Stimulated activated CD8-positive, alpha-beta memory T cell treated with anti-CD3 and anti-CD28 coated beads, Interleukin-12 subunit alpha, Interleukin-12 subunit beta, amount 100 ng/mL, for 24 hours (primary cell): ENCODE data around the gene ADTRP.

Experiments
- DNase-seq: peaks from one replicate; pipeline ENCODE4 v3.0.0-alpha.2; 2020; ENCODE audit errors: extremely low read depth

The ADTRP gene

DNA sequence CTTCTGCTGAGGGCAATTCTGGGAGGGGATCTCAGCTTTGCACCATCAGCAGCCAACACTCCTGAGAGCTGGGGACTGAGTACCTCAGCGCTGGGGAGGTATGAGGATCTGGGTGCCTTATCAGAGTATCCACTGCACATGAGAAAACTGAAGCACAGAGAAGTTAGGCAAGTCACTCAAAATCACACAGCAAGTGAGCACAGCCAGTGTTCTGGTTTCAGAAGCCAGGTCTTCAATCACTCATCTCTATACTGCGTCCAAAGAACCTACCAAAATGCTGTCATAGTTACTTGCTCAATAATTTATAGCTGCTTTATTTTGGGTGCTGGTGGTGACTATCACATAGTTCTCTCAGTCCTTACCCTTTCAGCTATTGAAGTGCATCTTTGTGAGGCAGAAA is 5.0 kb downstream of the ADTRP start:
- DNase-seq: no peak

DNA sequence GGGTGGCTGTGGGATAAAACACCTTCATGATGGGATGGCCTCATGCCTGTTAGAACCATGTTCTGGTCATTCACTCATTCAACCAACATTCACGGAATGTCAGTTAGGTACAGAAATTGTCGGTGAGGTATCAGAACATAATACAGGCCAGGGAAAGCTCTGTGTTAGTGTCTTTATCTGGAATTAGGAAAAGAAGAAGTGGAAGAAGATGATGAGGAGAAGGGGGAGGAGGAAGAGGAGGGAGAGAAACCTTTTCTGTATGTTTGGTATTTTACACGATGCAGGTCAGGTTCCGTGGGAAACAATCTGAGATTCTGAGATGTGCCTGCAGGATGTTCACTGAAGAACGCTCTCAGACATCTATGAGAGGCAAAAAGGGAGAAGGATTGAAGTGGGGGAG is 5.6 kb downstream of the ADTRP start:
- DNase-seq: no peak

DNA sequence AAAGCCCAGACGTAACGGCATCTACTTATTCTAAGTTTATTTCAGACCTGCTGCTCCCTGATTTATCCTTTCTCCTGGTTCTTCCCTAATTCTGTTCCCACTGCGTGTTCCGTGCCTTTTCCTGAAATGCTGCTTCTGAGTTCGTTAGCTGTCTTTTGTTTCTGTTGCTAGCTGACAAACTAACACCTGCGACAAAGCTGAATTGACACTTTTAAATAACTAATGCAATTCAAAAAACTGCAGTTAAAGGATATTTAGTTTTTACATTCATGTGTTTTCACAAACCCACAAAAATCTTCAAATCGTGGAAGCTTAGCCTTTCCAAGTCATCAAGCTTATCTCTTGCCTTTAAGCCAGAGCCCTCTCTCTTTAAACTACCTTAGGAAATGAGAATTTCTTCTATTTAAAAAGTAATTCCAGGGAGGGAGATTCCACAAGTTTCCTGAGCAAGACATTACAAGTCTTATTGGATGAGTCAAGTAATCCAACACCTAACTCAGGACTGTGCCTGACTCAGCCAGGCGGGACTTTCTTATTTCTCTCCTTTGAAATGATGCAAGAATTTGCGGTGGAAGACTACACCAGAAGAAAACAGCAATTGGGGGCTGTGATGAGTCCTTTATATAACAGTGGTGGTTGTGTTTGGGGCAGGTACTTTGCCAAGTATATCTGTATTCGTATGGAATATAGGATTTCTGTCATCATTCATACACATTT is 6.3 kb downstream of the ADTRP start:
- DNase-seq: no peak

DNA sequence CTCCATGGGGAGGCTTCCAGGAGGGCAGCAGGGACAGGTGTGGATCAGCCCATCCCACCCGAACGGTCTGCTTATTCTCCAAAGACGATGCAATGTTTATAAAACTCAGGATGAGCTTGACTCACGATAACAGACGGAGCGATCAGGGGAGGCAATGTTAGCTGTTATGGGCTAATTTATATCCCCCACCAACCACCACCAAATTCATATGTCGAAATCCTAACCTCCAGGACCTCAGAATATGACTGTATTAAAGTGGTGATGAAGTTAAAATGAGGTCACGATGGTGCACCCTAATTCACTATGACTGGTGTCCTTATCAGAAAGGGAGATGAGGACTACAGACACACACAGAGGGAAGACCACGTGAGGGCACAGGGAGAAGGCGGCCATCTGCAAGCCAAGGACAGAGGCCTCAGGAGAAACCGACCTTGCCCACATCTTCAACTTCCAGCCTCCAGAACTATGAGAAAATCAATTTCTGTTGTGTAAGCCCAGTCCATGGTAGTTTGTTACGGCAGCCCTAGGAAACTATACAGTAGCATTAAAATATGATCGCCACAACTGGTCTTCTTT is 7.0 kb downstream of the ADTRP start:
- DNase-seq: no peak

DNA sequence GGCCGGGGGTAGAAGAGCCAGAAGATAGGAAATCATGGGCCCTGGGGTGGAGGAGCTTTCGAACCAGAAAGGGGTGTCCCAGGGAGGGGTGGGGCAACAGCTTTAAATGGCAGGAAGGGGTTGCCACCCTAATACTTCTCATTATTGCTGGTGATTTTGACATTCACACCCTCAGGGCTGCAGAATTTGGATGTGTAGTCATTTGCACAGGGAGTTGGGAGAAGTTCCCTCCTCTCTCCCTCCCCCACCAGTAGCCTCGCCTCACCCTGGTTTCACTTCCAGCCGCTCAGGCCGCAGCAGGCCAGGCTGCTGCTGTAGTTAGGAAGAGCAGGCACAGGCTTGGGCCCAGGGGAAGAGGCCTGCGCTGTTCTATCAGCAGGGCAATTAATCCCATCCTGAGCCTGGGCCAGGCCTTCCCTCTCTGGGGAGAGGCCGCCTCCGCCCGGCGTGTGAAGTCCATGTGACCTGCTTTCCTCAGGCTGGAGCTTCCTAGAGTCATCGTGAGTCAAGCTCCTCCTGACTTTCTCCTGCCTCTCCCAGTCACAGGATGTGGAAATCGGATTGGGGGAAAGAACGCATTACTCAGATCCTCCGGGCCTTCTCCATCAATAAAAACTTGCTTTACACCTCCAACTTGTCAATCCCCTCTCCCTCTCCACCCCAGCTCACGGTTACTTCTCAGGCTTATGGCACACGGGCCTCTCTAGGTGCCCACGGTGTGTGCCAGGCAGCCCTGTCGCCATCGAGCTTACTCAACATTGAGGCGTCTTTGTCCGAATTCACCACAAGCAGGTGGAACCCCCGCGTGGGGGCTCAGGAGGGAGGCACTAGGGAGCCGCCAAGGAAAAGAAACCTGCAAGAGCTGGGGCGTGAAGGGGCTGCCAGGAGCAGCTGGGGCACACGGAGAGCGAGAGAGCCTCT is 7.8 kb downstream of the ADTRP start:
- no peak for DNase-seq

DNA sequence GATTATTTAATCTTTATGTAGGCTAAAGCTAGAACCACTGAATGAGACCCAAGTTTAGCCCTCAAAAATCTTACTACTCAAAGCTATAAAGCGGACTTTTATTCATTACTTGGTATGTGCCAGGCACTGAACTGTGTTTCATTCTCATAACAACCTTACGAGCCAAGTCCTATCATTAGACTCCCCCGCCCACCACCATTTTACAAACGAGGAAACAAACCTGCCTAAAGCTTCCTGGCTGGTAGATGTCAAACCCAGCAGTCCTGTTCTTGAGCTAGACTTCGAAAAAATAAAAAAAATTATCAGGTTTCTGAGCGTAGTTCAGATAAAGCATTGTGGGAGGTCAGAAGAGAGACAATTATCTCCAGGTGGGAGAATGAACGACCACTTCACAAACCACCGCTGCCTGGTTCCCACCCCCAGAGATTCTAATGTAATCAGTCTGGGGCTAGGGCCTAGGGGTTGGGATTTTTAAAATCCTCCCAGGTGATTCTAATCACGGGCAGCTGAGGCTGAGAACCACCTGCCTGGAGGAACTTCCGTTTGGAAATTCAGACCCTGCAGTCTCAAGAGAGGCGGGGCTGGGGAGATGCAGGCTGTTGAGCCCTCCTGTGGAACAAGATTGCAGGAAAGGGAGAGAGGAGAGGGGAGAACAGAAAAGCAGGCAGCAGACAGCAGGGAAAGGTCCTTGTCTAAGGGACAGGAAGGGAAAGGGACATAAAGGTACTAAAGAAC is 8.6 kb downstream of the ADTRP start:
- DNase-seq: no peak

DNA sequence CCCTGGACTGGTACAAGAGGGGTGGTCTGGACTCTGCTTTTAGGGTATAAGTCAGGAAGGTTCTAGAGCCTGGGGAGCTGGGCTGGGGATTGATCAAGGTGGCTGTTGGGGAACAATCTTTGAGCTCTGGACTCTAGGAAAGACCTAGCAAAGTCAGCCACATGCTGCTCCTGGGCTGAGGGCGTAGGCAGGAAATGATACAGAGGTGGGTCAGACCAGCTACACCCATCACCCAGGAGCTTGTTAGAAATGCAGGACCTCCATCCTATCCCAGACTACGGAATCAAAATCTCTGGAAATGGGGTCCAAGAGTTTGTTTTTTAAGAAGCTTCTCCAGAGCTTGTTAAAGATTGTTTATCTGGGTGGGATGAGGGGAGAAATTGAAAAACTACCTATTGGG is 9.4 kb downstream of the ADTRP start:
- DNase-seq: no peak

DNA sequence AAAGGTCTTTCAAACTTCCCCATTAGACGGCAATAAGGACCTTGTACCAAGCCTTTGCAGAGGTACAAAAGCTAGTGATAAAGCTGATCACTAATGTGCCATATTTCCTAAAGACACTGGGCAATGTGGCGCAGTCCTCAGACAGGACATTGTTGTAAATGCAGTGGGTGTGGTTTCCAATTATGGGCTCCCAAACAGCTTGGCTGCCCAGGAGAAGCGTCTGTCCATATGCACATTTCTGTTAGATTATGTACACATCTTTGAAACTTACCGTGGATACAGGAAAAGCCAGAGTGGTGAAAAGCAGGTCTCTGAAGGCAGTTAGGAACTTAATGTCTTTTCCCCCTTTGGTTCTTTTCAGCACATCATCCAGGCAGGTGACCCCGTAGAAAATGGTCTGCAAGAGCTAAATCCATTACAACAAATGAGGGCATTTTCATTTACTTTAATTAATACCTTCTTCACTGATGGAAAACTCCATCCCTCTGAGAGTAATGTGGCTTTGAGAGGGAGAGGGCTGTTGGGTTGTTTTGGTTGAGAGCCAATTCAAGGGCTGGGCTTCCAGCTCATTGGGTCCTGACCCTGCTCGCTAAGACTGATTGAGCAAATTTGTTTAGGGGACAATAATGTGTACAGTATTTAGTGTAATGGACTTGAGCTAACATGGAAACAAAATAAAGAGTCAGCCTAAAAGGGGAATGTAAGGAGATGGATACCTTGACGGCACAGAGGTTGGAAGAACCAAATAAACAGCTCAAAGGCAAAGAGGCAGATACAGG is 10.4 kb downstream of the ADTRP start:
- DNase-seq: no peak

DNA sequence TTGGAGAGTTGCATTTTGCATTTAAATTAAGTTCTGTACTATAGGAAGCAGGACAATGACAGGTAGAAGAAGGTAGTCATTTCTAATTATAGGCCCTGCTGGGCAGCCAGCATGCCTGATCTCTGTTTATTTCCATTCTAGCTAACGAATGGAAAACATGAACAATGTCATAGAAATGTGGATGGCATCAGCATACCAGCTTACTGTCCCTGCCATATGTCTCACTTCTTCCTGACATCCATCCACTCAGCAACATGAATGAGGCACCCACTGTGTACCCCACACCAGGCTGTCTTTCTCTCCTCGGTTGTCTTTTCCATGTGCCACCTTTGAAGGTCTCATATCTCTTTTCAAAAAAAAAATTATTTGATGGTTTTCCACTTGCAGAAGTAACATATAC is 11.1 kb downstream of the ADTRP start:
- no peak for DNase-seq

DNA sequence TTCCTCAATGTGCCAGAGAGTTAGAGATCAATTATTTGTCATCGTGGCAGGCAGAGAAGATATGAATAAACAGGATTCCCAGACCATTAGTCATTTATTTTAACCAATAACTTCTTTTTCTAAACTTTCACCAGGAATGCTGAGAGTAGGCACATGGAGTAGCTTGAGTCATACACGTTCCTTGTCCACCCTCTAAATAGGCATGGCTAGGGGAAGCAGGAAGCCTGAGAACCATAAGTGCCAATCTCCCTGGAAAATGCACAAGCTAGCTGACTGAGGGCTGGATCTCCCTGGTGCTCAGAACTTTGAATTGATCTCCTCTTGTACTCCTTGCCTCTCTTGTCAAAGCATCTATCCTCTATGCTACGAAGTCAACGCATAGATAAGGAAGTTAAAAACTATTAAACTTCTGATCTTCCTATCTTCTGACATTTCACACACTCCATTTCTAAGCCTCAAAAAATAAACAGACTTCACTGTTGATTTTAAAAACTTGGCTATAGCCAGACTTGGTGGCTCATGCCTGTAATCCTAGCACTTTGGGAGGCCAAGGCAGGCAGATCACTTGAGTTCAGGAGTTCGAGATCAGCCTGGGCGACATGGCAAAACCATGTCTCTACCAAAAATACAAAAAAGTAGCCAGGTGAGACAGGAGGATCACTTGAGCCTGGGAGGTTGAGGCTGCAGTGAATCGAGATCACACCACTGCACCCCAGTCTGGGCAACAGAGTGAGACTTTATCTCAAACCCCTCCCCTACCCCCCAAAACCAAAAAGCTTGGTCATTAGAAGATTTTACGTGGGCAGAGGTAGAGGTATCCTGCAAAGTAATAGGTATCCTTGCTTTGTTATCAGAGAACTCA is 11.8 kb downstream of the ADTRP start:
- no peak for DNase-seq

DNA sequence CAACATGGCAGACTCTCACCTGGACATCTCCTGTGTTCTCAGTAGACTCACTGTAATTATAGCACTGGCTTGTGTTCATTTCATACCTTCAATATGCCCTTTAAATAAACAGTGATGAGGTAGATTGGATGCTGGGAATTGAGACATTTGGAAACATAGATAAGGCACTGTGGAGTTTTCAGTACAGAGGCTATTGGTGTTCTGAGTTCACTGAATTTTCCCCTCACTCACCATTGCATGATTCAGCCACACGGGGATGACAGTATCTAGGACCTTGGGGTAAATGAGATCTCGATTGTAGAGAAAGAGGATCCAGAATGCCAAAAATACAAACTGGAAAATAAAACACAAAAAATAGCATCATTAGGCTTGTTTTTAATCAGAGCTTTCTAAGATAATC is 12.6 kb downstream of the ADTRP start:
- no peak for DNase-seq

DNA sequence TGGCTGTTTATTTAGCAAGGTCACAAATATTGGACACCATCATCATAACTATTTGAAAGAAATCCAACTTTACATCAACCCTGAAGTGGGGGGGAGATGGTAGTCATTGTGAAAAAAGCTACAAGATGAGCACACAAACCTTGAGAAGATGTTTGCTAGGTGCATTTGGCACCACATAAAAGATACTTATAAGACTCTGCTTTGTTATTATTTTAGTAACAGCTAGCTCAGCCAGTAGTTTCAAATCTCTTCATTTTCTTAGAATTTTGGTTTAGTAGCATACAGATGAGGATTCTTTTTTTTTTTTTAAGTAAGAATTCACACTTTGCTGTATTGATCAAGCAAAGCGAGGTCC is 14.4 kb downstream of the ADTRP start:
- DNase-seq: no peak

DNA sequence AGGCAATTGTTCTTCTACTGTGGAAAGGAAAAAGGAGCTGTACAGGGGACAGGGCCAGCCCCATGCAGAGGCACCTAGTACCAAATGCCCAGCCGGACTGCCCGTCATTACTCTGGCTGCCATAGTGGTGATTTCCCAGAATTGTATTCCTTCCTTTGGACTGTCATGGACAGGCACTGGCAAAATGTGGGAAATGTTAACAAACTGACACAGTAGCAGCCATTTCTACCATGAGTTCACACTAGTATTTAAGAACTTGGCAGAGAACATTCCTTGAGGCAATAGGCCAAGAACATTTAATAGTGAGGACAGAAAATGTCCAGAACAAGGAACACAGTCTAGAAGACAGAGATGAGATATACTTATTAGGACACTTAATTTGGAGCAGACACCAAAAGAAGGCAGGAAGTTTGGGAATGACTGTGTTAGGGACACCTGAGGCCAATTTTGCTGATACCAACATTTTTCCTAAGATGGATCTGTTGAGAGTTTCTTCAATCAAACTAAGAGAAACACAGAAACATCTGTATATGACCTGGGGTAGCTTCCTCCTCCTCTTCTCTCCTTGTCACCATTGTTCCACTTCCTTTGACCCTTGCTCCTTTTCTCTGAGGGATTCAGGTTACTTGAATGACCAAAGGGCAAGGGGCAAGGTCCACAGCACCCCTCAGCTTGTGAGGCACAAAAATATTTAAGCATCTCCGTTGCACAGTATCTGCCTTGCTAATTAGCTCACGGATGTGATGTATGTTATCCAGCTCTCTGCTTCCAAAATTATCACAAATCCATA is 14.9 kb downstream of the ADTRP start:
- no peak for DNase-seq

DNA sequence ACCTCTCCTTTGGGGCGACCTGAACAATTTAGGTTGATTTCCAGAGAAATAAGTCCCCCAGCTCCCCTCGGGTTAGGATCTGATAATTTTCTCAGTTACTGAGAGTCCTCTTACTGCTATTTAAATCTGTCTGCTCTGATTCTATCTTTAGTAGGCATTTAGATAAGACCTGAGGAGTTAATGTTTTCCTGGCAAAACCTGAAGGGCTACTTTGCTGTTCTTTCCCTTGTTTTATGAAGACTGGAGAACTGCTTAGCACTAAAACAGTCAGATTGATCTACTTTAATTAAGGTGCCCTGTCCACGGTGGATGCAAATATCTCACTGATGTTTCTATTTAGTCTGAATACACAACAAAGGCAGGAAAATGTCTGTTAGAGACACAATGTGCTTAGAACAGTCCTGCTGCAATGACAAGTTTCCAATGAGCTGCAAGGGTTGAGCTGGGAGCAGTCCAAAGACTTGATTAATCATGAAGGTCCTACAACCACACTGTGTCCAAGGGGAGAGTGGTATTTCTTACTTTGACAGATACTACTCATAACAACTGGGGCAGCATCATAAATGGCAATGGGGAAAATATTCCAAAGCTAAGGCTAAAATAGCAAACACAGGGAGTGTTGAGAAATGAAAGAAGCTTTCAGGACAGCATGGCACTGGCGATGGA is 15.7 kb downstream of the ADTRP start:
- no peak for DNase-seq

DNA sequence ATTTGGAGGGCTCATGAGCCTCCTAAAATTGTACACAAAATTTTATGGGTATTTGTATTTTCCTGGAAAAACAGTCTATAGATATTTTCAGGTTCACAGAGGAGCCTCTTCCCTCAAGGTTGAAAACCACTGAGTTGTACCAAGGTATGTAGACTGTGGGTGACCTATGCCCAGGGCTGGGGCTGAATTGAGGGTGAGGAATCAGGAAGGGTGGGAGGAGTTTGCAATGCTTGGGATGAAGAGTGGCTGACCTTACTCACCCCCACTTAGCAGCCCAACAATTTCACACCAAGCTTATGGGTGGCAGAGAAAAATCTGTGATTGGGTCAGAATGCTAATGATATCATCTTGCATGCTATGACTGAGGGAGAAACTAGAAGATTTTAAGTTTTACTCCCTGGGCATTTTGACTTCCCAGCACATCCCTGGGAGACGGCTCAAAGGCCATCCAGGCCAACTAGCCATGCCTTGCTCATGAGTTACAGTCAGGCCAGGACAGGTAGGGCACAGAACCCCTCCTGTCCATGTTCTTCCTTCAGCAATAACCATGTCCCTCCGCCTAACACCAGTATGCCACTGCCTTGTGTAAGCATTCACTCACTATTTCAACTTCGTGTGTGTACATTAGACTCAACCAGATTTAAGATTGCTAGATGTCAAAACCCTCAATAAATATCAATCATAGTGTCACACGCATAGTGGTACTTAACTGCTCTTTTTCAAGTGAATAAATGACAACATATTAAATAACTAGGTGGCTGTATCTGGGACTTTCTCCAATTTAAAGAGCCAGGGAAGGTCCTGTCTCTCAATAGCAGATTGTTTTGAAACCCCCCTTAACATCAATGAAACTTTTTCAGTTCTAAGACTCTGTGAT is 16.6 kb downstream of the ADTRP start:
- DNase-seq: no peak

DNA sequence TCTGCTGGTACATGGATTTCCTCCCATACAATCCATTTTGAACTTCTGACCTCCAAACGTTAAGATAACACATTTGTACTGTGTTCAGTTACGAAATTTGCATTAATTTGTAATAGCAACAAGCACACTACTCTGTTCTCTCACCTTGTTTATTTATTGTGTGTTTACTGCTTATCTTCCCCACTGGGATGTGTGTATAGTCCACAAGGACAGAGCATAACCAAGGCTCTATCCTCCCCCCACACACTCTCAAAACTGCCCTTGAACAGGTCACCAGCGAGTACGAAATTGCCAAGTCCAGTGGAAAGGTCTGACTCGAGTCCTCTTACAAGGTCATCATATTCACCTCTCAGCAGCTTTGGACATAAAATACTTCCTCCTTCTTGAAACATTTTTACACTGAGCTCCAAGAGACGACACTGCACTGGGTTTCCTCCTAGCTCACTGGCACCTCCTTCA is 18.6 kb downstream of the ADTRP start:
- no peak for DNase-seq

DNA sequence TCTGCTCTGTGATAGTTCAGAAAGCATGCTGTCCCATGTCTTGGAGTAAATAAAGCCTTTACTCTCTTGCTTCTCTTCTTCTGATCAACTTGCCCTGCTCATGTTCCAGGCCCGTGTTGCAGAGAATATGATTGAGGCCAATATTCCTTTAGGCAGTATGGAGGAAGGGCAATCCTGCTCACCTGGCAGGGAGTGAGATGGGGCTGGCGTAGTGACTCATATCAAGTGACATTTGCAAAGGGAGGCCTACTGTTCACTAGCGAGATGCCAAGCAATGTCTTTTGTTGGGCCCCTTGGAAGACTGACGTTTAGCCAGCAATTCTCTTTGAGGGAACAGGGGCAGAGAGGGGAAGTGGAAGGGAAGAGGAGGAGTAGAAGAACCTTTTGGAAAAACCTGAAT is 19.7 kb downstream of the ADTRP start:
- no peak for DNase-seq

DNA sequence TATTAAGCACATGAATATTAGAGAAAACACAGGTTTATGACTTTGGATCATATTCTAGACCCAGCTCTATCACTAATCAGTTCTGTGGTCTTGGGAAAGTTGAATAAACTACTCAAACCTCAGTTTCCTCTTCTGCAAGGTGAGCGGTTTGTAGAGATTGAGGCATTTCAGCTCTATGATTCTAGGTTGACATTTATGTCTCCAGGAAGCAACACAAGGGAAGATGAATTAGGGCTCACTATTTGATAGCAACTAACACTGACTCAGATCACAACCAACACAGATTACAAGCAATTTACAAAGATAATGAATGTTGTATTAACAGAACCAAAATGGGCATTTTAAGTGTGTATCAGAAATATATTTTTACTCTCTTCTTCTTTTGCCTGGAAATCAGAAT is 21.9 kb downstream of the ADTRP start:
- DNase-seq: no peak
